Activated CD4-positive, CD25-positive, alpha-beta regulatory T cell (primary cell): ENCODE measurements around the gene PSG11.
"Not testable (repeated sequence)": the region's sequence is repeated elsewhere in the genome, so short reads cannot be mapped to it uniquely, and the experiment has no call there.

ENCODE experiments used
- DNase-seq, 4 experiments: peaks; one replicate each; lab custom pipeline; 2025; lab: John Stamatoyannopoulos, UW

Gene PSG11

GRCh38 chr19:42988206-42988605 is 38.1 kb downstream of the PSG11 start:
- DNase-seq, result not testable (repeated sequence)

- DNase-seq, result no peak
These were observed 40.7 kb downstream of the PSG11 start for GRCh38 chr19:42985588-42985987.

GRCh38 chr19:42982111-42982510 is 44.2 kb downstream of the PSG11 start:
- not testable (repeated sequence) for DNase-seq

GRCh38 chr19:42971451-42971850 is 54.8 kb downstream of the PSG11 start:
- DNase-seq, result not testable (repeated sequence)

DNA sequence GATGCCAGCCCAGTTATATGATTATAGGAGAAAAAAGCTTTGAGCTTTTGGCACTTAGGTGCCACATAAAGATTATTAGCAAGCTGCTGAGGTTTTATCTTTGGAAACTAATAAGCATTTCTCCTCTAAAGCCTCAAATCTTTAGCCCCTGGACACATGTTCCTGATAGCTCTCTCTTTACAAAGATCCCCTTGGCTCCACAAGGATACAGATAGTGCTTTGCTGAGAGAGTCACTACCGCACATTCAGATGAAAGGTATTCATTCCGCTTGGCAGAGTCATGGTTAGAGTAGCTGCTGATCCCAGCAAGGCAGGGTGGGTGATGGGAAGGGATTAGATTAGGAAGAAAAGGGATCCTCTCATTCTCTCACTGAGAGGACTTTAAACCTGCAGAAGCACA is 61.1 kb downstream of the PSG11 start:
- no peak for DNase-seq

DNA sequence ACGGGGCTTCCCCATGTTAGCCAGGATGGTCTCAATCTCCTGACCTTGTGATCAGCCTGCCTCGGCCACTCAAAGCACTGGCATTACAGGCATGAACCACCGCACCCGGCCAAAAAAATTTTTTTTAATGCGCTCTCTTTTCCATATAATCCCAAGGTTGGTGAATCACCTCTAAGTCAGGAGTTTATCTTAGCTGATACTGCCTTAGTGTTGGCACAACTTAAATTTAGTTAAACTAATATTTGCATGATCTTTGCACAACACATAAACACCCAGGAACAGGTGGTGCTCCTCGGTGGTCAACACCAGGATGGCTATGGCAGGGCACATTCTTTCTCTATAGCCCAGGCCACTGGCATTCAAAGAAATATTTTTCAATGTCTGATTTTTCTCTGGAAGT is 65.2 kb downstream of the PSG11 start:
- no peak for DNase-seq
